H9 (cell line): ENCODE results near the gene STX2. TPM values are rescaled to one million over a fixed set of nuclear protein-coding genes. Genes with fewer than 3 reads are reported as not detected.
A peak's percentile ranks its signal among the peaks of the same experiment; 100 is the strongest.

Experiments used
- DNase-seq: peaks from one replicate; pipeline ENCODE4 v3.0.0-alpha.2; 2017
- H2AFZ ChIP-seq: one replicate; pipeline ENCODE4 v1.6.1; 2013; ENCODE audit warnings: mild to moderate bottlenecking, low read length, control low read depth, moderate library complexity
- H2AK5ac ChIP-seq: 2 replicates; pipeline ENCODE4 v1.6.1; 2013; ENCODE audit warnings: low read length, control low read depth, mixed read lengths; ENCODE audit not compliant: insufficient read length
- H2BK120ac ChIP-seq: one replicate; pipeline ENCODE4 v1.6.1; 2013; ENCODE audit warnings: low read depth, mild to moderate bottlenecking, low read length, control low read depth, inconsistent platforms; ENCODE audit not compliant: poor library complexity, severe bottlenecking
- H2BK12ac ChIP-seq: 2 replicates; pipeline ENCODE4 v1.6.1; 2013; ENCODE audit warnings: low read length, control low read depth, mixed read lengths, low read depth; ENCODE audit not compliant: insufficient read length
- H2BK15ac ChIP-seq: 2 replicates; pipeline ENCODE4 v1.6.1; 2013; ENCODE audit warnings: low read depth, low read length, control low read depth
- H2BK20ac ChIP-seq: one replicate; pipeline ENCODE4 v1.6.1; 2013; ENCODE audit warnings: low read depth, mild to moderate bottlenecking, low read length, control low read depth, inconsistent platforms; ENCODE audit not compliant: poor library complexity, severe bottlenecking
- H2BK5ac ChIP-seq: 2 replicates; pipeline ENCODE4 v1.6.1; 2013; ENCODE audit warnings: low read length, control low read depth, mixed read lengths; ENCODE audit not compliant: insufficient read length
- H3K14ac ChIP-seq: 2 replicates; pipeline ENCODE4 v1.6.1; 2013; ENCODE audit warnings: low read length, control low read depth; ENCODE audit not compliant: insufficient read depth
- H3K18ac ChIP-seq: 2 replicates; pipeline ENCODE4 v1.6.1; 2013; ENCODE audit warnings: low read depth, mild to moderate bottlenecking, mixed read lengths, low read length, control low read depth; ENCODE audit not compliant: insufficient read length
- H3K23ac ChIP-seq: 2 replicates; pipeline ENCODE4 v1.6.1; 2013; ENCODE audit warnings: low read length, control low read depth, mixed read lengths, low read depth; ENCODE audit not compliant: insufficient read length
- H3K23me2 ChIP-seq: 2 replicates; pipeline ENCODE4 v1.6.1; 2013; ENCODE audit warnings: low read depth, mild to moderate bottlenecking, mixed read lengths, low read length, control low read depth; ENCODE audit not compliant: insufficient read length, poor library complexity, severe bottlenecking
- H3K27ac ChIP-seq: 2 replicates; pipeline ENCODE4 v1.5.1; 2013; ENCODE audit warnings: low read length, control low read depth, mixed read lengths, low read depth; ENCODE audit not compliant: insufficient read length
- H3K27me3 ChIP-seq: 2 replicates; pipeline ENCODE4 v1.6.1; 2013; ENCODE audit warnings: low read length, control low read depth, inconsistent platforms; ENCODE audit not compliant: insufficient read depth
- H3K4ac ChIP-seq: 2 replicates; pipeline ENCODE4 v1.6.1; 2013; ENCODE audit warnings: low read depth, mild to moderate bottlenecking, control low read depth, inconsistent platforms, low read length, moderate library complexity
- H3K4me1 ChIP-seq: 2 replicates; pipeline ENCODE4 v1.6.1; 2013; ENCODE audit warnings: low read length, control low read depth, inconsistent platforms; ENCODE audit not compliant: insufficient read depth
- H3K4me2 ChIP-seq: 2 replicates; pipeline ENCODE4 v1.6.1; 2013; ENCODE audit warnings: low read length, control low read depth, mixed read lengths; ENCODE audit not compliant: insufficient read length, insufficient read depth
- H3K56ac ChIP-seq: 2 replicates; pipeline ENCODE4 v1.6.1; 2013; ENCODE audit warnings: low read depth, mild to moderate bottlenecking, mixed read lengths, low read length, control low read depth; ENCODE audit not compliant: insufficient read length
- H3K79me1 ChIP-seq: 2 replicates; pipeline ENCODE4 v1.6.1; 2013; ENCODE audit warnings: low read depth, mild to moderate bottlenecking, moderate library complexity, low read length, control low read depth, inconsistent platforms; ENCODE audit not compliant: insufficient read depth, poor library complexity, severe bottlenecking
- H3K79me2 ChIP-seq: 2 replicates; pipeline ENCODE4 v1.6.1; 2013; ENCODE audit warnings: low read length, control low read depth, inconsistent platforms; ENCODE audit not compliant: insufficient read depth
- H3K9ac ChIP-seq: 2 replicates; pipeline ENCODE4 v1.6.1; 2013; ENCODE audit warnings: low read length, control low read depth, mixed read lengths; ENCODE audit not compliant: insufficient read length; ENCODE audit errors: extremely low read depth
- H3K9me3 ChIP-seq: one replicate; pipeline ENCODE4 v1.6.1; 2013; ENCODE audit warnings: low read depth, low read length, inconsistent platforms; ENCODE audit not compliant: control insufficient read depth
- H3T11ph ChIP-seq: one replicate; pipeline ENCODE4 v1.6.1; 2013; ENCODE audit warnings: mild to moderate bottlenecking, low read length, control low read depth, inconsistent platforms
- H4K20me1 ChIP-seq: one replicate; pipeline ENCODE4 v1.6.1; 2013; ENCODE audit not compliant: control insufficient read depth, insufficient read length, insufficient read depth
- H4K5ac ChIP-seq: 2 replicates; pipeline ENCODE4 v1.6.1; 2013; ENCODE audit warnings: low read depth, mild to moderate bottlenecking, mixed read lengths, low read length, control low read depth; ENCODE audit not compliant: insufficient read length
- H4K8ac ChIP-seq: replicated peaks from 2 replicates; pipeline ENCODE4 v1.6.1; 2013; ENCODE audit warnings: low read length, control low read depth, mixed read lengths, low read depth; ENCODE audit not compliant: insufficient read length
- H4K91ac ChIP-seq: 2 replicates; pipeline ENCODE4 v1.6.1; 2013; ENCODE audit warnings: low read depth, mild to moderate bottlenecking, moderate library complexity, mixed read lengths, low read length, control low read depth; ENCODE audit not compliant: insufficient read length
- H3K27ac Mint-ChIP-seq, 3 experiments: 2 replicates in 2 of 3; 3 replicates in 1 of 3; pipeline ENCODE4 v1.8.0; 2020 to 2021; ENCODE audit warnings: mixed read lengths in 3 of 3, mild to moderate bottlenecking in 1 of 3, moderate library complexity in 1 of 3
- H3K27me3 Mint-ChIP-seq: 2 replicates; pipeline ENCODE4 v1.8.0; 2021; ENCODE audit warnings: low read depth, mild to moderate bottlenecking, moderate library complexity, mixed read lengths
- H3K36me3 Mint-ChIP-seq, 3 experiments: 2 replicates in 2 of 3; 3 replicates in 1 of 3; pipeline ENCODE4 v1.8.0; 2020 to 2021; ENCODE audit warnings: low read depth in 3 of 3, mixed read lengths in 3 of 3; ENCODE audit not compliant: insufficient read depth in 1 of 3
- H3K4me1 Mint-ChIP-seq, 2 experiments: 2 replicates each; pipeline ENCODE4 v1.8.0; 2020; ENCODE audit warnings: mixed read lengths in 2 of 2
- H3K4me3 Mint-ChIP-seq, 2 experiments: 2 replicates in 1 of 2; 3 replicates in 1 of 2; pipeline ENCODE4 v1.8.0; 2020 to 2021; ENCODE audit warnings: mild to moderate bottlenecking in 2 of 2, mixed read lengths in 2 of 2, moderate library complexity in 1 of 2
- H3K9me3 Mint-ChIP-seq, 2 experiments: 2 replicates in 1 of 2; 3 replicates in 1 of 2; pipeline ENCODE4 v1.8.0; 2020; ENCODE audit warnings: mild to moderate bottlenecking in 2 of 2, mixed read lengths in 2 of 2, moderate library complexity in 1 of 2
- CTCF ChIP-seq: fragments of 200-600 bp; sonication (generic); conservative IDR thresholded peaks from 3 replicates; pipeline ENCODE4 v1.8.0; 2021; ENCODE audit warnings: antibody characterized with exemption, mild to moderate bottlenecking
- WGBS: extraction: QIAGEN DNeasy Blood & Tissue Kit; methylation state at CpG from one replicate; pipeline ENCODE4 v1.1.7; 2013; ENCODE audit warnings: missing lambda C conversion rate, low lambda C conversion rate, mixed read lengths; ENCODE audit not compliant: insufficient read length; ENCODE audit errors: extremely low coverage; 5-methylcytosine and 5-hydroxymethylcytosine counted together
- total RNA-seq: library from RNA; stranded (reverse); gene quantifications from 2 replicates; pipeline ENCODE4 v1.2.1, GENCODE V29; 2021

STX2 gene
- total RNA-seq, 1 experiment from 2014 or later, result 19.4 TPM

- DNase-seq, result peak; percentile 32
- Histone ChIP-seq H4K5ac (peak overlapping the region; percentile 15), H3K18ac (peak overlapping the region; percentile 27), H3K56ac (no peak overlapping the region), H2BK5ac (peak overlapping the region; percentile 51), H3K23me2 (no peaks in the 10 kb centered on the region), H3K9ac (no peak overlapping the region), H4K8ac (no peak overlapping the region), H2BK120ac (no peak overlapping the region), H3T11ph (no peak overlapping the region), H3K4ac (no peak overlapping the region), H3K27me3 (no peaks in the 10 kb centered on the region), H3K79me1 (peaks cover 3% of the 10 kb centered on the region), H3K27ac (no peak overlapping the region), H2BK15ac (no peak overlapping the region), H3K4me1 (peaks cover 6% of the 10 kb centered on the region; the same call in 1 of the 2 replicates), H3K4me2 (no peak overlapping the region), H2AFZ (no peak overlapping the region), H3K23ac (no peak overlapping the region), H2BK20ac (no peak overlapping the region), H3K9me3 (no peaks in the 10 kb centered on the region), H4K20me1 (no peaks in the 10 kb centered on the region), H4K91ac (no peak overlapping the region), H3K14ac (peak overlapping the region; percentile 87; the same call in 1 of the 2 replicates), H2BK12ac (no peak overlapping the region), H3K79me2 (peaks cover 9% of the 10 kb centered on the region; the same call in 1 of the 2 replicates), H2AK5ac (no peak overlapping the region)
- peak overlapping the region; percentile 74 to 87 (median 84); a peak in 6 of 7 replicates for H3K27ac Mint-ChIP-seq
- peaks cover 0 to 16% (median 7%) of the 10 kb centered on the region in 3 experiments for H3K36me3 Mint-ChIP-seq
- H3K4me3 Mint-ChIP-seq, result peak overlapping the region in 1 of 2 experiments; percentile 42; a peak in 1 of 5 replicates
- no peak for TF ChIP-seq CTCF
- peaks cover 39 to 56% of the 10 kb centered on the region in 2 experiments for H3K4me1 Mint-ChIP-seq
- H3K9me3 Mint-ChIP-seq, result peaks cover 0 to 5% of the 10 kb centered on the region in 2 experiments; a peak in 1 of 5 replicates
- WGBS, result no CpG with 5 or more reads among the region's 14 CpGs
- no peaks in the 10 kb centered on the region for H3K27me3 Mint-ChIP-seq
These were observed 8.9 kb downstream of the STX2 start for GRCh38 chr12:130830246-130830551.
